Measurements from ENCODE around the gene SUSD3.
"Not testable (repeated sequence)": the region's sequence is repeated elsewhere in the genome, so short reads cannot be mapped to it uniquely, and the experiment has no call there.

Gene SUSD3

DNA sequence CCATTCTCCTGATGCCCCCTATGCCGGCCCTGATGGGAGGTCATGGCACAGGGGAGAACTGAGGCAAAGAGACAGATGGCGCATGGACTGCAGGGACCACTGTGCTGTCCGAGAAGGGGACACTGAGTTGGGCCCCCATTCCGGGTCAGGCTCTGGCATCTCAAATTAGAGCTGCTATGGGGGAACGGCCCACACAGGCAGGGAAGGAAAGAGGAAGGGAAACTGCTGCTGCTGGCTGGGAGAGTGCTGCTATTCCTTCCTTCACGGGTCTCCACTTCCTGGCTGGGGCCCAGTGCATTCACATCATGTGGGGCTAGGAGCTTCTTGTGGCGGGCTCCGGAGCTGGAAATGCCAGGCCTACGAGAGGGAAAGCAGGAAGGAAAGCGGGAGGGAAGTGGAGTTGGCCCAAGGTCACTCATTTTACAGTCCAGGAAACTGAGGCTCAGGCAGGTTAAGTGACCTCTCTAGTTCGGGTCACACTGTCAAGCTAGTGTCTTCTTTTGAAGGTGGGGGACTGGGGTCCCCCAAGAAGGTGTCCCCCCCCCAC lies 36.2 kb downstream of the SUSD3 start:
- DNase-seq: peak in 1 of 2 experiments; percentile 44

DNA sequence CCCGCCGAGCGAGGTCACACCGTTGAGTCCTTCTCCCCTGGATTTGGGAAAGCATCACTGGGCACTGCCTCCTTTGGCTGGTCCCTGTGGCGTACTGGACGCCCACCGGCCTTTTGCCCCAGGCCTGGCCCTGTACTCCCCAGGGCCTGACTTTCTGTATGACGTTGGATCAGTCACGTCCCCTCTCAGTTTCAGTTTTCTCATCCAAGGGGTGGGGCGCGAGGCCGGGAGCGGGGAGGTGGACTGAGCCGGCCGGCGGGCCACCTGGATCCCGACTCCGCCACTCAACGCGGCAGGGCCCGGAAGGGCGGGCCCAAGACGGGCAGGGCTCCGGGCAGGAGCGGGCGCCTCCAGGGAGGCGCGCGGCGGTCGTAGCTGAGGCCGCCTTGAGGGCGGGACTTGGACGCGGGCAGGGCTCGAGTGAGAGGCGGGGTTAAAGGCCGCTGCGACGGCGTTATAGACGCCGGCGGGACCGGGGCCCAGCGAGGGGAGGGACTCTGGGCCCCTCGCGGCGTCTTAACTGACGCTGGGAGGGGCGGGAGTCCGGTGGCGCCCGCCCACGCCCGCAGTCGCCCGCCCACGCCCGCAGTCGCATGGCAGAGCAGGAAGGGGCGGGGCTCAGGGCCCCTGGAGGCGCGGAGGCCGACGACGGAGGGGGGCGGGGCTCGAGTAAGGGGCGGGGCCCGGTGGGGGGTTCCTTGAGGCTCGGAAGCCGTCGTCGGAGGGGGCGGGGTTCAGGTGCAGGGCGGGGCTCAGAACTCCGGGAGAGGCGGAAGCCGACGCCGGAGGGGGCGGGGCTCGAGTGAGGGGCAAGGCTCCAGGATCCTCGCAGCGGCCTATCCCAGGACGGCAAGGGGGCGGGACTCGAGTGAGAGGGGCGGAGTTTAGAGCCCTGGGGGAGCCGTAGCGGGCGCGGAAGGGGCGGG lies 37.0 kb downstream of the SUSD3 start:
- peak; percentile 100 for DNase-seq

DNA sequence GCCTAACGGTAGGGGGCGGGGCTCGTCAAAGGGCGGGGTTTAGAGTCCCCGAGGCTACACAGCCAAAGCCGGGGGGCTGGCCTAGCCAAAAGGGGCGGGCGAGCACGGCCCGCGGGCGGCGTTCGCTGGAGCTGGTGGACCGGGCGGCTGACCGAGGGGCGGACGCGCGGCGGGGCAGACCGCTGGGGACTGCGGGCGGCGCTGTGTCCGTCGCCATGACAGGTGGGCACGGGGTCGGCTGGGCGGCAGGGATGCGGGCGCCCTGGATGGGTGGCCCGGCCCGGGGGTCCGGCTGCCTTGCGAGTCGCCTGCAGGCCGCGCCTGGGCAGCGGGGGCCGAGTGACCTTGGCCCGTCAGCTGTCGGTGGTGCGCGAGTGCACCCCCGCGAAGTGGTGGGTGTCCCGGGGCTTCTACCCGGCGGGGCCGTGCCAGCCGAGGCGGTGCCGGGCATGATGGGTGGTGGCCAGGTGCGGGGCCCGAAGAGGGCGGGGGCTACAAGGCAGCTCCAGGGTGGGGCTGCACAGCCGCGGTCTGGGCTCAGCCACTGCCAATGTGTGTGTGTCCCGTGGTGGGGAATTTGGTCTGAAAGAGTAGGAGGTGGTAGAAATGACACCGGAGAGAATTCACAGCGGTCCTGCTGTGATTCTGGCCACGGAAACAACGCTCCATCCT lies 37.8 kb downstream of the SUSD3 start, which contains the start of gene CARD19:
Gene CARD19, plus strand, starts transcription at position 87 of the 672 bp plus-strand sequence. Its CDS starts 129 bp downstream, at position 216.
- DNase-seq: peak in 1 of 2 experiments; percentile 46

DNA sequence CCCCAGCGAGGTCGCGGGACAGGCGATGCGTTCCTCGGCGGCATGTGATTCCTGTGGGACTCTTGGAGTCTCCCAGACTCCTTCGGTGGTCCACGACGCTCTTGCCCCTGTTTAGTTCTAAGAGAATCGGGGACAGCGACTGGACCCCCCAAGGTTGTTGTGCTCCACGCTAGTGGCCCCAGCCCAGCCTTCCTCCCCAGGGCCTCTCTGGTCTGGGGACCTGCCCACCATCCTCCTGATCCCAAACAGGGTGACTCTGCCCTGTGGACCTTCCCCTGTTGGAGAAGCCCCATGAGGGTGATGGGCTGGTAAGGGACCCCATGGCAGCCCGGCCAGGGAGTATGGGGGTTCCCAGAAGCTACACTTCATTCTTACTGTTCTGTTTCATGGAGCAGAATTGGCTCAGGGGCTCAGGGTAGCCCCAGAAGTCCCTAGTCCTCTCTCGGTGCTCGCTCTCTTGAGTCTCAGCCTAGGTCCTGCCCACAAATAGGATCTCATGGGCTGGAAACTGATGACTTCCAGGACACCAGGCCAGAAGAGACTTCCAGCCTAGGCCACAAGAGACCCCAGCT lies 38.4 kb downstream of the SUSD3 start:
- no peak for DNase-seq

GRCh38 chr9:93097511-93098201 lies 39.2 kb downstream of the SUSD3 start:
- DNase-seq: no peak

- no peak for DNase-seq
Measured at GRCh38 chr9:93098236-93098946, 39.9 kb downstream of the SUSD3 start.

GRCh38 chr9:93099551-93100275 lies 41.2 kb downstream of the SUSD3 start:
- peak in 1 of 2 experiments; percentile 42 for DNase-seq

- DNase-seq: no peak
Measured at GRCh38 chr9:93100276-93100636, 41.8 kb downstream of the SUSD3 start.

DNA sequence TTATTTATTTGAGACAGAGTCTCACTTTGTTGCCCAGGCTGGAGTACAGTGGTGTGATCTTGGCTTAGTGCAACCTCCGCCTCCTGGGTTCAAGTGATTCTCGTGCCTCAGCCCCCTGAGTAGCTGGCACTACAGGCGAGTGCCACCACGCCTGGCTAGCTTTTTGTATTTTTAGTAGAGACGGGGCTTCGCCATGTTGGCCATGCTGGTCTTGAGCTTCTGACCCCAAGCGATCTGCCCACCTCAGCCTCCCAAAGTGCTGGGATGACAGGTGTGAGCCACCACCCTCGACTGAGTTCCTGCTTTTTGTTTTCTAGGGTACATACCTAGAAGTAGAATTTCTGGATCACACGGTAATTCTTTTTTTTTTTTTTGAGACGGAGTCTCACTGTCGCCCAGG lies 42.6 kb downstream of the SUSD3 start:
- not testable (repeated sequence) for DNase-seq

DNA sequence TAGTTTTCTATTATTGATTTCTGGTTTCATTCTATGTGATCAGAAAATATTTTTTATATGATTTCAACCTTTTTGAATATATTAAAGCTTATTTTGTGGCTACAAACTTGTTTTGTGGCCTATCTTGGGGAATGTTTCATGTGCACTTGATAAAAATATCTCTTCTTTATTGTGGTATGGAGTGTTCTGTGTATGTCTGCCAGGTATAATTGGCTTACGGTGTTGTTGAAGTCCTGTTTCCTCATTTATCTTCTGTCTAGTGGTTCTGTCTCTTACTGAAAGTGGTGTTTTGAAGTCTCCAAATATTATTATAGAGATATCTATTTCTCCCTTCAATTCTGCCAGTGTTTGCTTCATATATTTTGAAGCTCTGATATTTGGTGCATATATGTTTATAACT lies 47.1 kb downstream of the SUSD3 start:
- DNase-seq: no peak

DNA sequence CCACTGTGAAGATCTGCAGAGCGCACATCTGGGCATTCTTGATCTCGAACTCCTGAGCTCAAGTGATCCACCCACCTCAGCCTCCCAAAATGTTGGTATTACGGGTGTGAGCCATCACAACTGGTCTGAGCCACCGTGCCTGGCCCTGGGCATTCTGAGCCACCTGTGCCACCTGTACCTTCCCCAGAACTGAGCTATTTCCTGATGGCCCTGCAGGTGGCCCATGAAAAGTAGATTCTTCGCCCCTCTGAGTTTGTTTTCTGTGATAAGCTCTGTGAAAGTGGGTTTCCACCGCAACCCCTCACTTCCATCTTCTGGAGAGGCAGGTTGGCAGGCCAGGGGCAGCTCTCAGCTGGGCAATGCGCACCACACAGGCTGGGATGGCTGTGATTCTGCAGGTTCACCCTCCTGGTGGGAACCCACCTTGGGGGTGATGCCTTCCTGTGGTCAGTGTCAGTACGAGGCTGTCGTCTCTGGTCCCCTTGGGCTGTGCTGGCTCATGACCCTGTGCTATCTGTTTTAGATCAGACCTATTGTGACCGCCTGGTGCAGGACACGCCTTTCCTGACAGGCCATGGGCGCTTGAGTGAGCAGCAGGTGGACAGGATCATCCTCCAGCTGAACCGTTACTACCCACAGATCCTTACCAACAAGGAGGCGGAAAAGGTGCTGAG lies 48.8 kb downstream of the SUSD3 start:
- DNase-seq: no peak

DNA sequence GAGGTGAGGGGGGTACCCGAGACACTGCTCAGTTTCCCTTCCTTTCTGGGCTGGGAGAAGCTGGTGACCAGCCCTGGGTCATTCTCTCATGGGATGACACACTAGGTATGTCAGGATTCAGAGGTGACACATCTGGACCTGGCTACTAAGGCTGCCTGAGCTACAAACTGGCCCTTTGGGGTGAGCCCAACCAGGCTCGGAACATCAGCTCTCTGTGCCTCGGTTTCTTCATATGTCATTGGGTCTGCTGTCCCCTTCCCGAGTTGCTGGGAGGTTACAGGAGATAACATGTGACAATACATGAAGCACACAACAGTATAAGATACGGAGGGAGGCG lies 49.3 kb downstream of the SUSD3 start:
- no peak for DNase-seq

DNA sequence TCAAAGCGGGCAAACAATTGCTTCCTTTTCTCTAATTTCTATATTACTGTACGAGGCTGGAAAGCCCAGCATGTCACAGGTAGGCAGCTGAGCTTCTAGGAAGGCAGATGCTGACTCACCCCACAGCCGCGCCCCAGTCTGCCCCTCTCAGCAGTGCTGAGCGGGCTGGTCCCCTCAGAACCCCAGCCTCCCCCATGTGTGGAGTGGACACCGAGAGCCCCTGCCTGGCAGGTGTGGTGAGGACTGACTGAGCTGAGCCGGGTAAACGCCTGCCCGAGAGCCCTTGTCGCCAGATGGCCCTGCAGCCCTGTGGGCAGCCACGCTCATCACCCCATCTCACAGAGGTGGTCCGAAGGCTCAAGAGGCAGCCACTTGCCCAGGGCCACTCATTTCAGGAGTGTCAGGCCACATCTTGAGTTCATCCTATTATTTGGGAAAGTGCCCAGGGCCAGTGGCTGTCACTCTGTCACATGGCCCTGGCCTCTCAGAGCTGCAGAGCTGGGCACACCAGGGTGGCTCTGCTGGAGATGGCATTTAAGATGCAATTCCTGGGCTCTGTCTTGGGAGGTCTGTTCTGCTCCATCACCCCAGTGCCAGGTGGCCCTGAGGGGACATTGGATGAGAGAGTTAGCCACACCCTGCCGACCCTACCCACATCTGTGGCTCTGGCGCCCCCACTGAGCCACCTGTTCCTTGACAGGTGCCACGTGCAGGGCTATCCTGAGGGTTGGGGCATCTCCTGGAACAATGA lies 50.0 kb downstream of the SUSD3 start:
- DNase-seq: peak; percentile 38 to 50

DNA sequence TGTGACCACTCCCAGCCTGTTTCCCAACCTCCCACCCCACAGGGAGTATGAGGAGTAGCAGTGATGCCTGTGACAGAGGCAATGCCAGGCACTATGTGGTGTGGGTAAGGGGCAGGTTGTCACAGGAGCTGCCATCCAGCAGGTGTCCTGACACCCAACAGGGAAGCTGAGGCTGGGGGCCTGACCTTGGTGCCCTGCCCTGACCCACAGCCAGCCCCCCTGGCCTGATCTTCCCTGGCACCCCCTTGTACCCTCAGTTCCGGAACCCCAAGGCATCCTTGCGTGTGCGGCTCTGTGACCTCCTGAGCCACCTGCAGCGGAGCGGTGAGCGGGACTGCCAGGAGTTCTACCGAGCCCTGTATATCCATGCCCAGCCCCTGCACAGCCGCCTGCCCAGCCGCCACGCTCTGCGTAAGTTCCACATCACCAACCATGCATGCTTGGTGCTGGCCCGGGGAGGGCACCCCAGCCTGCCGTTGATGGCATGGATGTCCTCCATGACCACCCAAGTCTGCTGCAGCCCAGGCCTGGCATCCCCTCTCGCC lies 51.9 kb downstream of the SUSD3 start:
- no peak for DNase-seq

DNA sequence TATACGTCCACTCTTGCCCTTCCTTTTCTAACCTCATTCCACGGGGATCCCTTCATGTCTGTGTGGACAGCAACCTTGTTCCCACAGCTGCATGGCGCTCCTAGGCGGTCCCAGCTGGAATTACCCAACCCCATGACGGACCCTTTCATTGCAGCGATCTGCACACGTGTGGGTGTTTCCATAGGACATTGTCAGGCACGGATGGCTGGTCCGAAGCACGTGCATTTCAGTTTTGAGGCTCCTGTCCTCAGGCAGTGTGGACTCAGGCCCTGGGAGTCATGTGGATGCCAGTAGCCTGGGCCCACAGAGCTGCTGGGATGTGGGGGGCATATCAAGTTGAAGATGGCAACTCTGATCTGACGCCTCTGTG lies 52.5 kb downstream of the SUSD3 start:
- no peak for DNase-seq

GRCh38 chr9:93111371-93112115 lies 53.0 kb downstream of the SUSD3 start:
- DNase-seq: no peak

GRCh38 chr9:93112116-93112863 lies 53.8 kb downstream of the SUSD3 start:
- no peak for DNase-seq

DNA sequence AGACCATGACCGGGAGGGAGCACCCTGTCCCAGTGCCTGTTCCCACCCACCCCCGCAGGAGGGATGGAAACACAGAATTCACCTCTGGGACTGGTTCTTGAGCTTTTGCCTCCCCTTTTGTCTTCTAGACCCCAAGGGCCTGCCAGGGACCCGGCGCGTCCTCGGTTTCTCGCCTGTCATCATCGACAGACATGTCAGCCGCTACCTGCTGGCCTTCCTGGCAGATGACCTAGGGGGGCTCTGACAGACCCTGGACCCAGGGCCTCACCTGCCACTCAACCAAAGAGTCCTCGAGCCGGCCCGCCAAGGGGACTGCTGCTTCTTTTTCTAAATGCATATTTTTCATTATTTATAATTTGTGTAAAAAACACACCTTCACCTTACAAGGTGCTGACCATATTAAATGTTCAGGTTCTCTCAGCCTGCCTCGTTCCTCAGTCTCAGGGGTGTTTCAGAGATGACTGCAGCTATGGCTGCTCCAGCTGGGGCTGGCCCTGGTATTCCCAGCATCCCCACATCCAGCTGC lies 54.4 kb downstream of the SUSD3 start:
- DNase-seq: no peak
